OCI-LY7 (cell line): ENCODE data around the gene IFNA21. TPM values are rescaled to one million over a fixed set of nuclear protein-coding genes. Genes with fewer than 3 reads are reported as not detected.

Experiments
- BruUV-seq: library from RNA; stranded (reverse); fragments of 400-500 nt; replicated peaks from 2 replicates; lab custom pipeline; 2021; lab: Mats Ljungman, UMichigan
- CTCF ChIA-PET: fragments of 300-600 bp; sonication (Branson Sonifier 250); formaldehyde crosslinking; loops from one replicate; lab custom pipeline; 2022; ENCODE audit warnings: antibody characterized with exemption; ENCODE audit not compliant: unreplicated experiment; lab: Charles Lee
- POLR2A ChIA-PET: fragments of 300-600 bp; sonication (Branson Sonifier 250); formaldehyde crosslinking; loops from one replicate; lab custom pipeline; 2022; ENCODE audit warnings: antibody characterized with exemption; lab: Charles Lee
- DNase-seq: peaks from one replicate; pipeline ENCODE4 v3.0.0-alpha.2; 2015; ENCODE audit warnings: low spot score
- H2AFZ ChIP-seq: fragments of 200-600 bp; sonication (generic), shearing (Covaris generic); 2 replicates; pipeline ENCODE4 v1.6.1; 2014; ENCODE audit warnings: mild to moderate bottlenecking, antibody characterized with exemption, low read length, moderate library complexity
- H3K27ac ChIP-seq: fragments of 200-600 bp; sonication (generic); 2 replicates; pipeline ENCODE4 v1.5.1; 2014; ENCODE audit warnings: mixed run types, low read depth, mild to moderate bottlenecking, moderate library complexity, low read length, inconsistent platforms; ENCODE audit not compliant: poor library complexity, severe bottlenecking
- H3K36me3 ChIP-seq: fragments of 200-600 bp; sonication (generic); 2 replicates; pipeline ENCODE4 v1.6.1; 2014; ENCODE audit warnings: mild to moderate bottlenecking, antibody characterized with exemption, low read length, moderate library complexity, mixed read lengths; ENCODE audit not compliant: insufficient read depth
- H3K4me1 ChIP-seq: fragments of 200-600 bp; sonication (generic); 2 replicates; pipeline ENCODE4 v1.5.1; 2014; ENCODE audit warnings: mild to moderate bottlenecking, low read length; ENCODE audit not compliant: insufficient read depth, poor library complexity, severe bottlenecking
- H3K4me2 ChIP-seq: fragments of 200-600 bp; sonication (generic); 2 replicates; pipeline ENCODE4 v1.6.1; 2014; ENCODE audit warnings: mild to moderate bottlenecking, low read length
- H3K4me3 ChIP-seq: fragments of 200-600 bp; sonication (generic); 2 replicates; pipeline ENCODE4 v1.5.1; 2014; ENCODE audit warnings: mild to moderate bottlenecking, low read depth, low read length; ENCODE audit not compliant: poor library complexity, severe bottlenecking
- H3K79me2 ChIP-seq: fragments of 200-600 bp; sonication (generic); 2 replicates; pipeline ENCODE4 v1.6.1; 2016; ENCODE audit warnings: low read depth, mild to moderate bottlenecking, low read length, moderate library complexity, mixed read lengths; ENCODE audit not compliant: insufficient read depth
- H3K9me2 ChIP-seq: fragments of 200-600 bp; sonication (generic); 2 replicates; pipeline ENCODE4 v1.6.1; 2016; ENCODE audit warnings: mild to moderate bottlenecking, low read length, mixed read lengths; ENCODE audit not compliant: insufficient read depth
- H3K9me3 ChIP-seq: fragments of 200-600 bp; sonication (generic); 2 replicates; pipeline ENCODE4 v1.6.1; 2014; ENCODE audit warnings: mild to moderate bottlenecking, mixed run types, low read length, mixed read lengths
- H4K20me1 ChIP-seq: fragments of 200-600 bp; sonication (generic); 2 replicates; pipeline ENCODE4 v1.6.1; 2014; ENCODE audit warnings: mild to moderate bottlenecking, antibody characterized with exemption, low read length, moderate library complexity, mixed read lengths; ENCODE audit not compliant: insufficient read depth
- CTCF ChIP-seq: fragments of 200-600 bp; sonication (generic); conservative IDR thresholded peaks from 2 replicates; pipeline ENCODE4 v1.5.1; 2014; ENCODE audit warnings: mild to moderate bottlenecking, antibody characterized with exemption, low read length, moderate library complexity, mixed read lengths
- EZH2phosphoT487 ChIP-seq: fragments of 200-600 bp; sonication (generic); IDR thresholded peaks from 2 replicates; pipeline ENCODE4 v1.6.1; 2018; ENCODE audit warnings: low read depth, borderline replicate concordance, mild to moderate bottlenecking, mixed run types, antibody characterized with exemption, low read length, moderate library complexity, mixed read lengths
- intact Hi-C: fragments of 100-400 bp; cut with micrococcal nuclease; formaldehyde crosslinking; loops from one replicate; pipeline ENCODE4 v1.10.0; 2022; ENCODE audit not compliant: unreplicated experiment
- total RNA-seq, 2 experiments: library from RNA; depleted of rRNA in 1 of 2; stranded (reverse); fragments of >200 nt in 1 of 2; shearing (Covaris generic) in 1 of 2; gene quantifications; 2 replicates each; pipeline ENCODE4 v1.2.3, GENCODE V29; 2014 to 2022

The IFNA21 gene
- total RNA-seq, 2 experiments from 2014 or later = not detected

GRCh38 chr9:21121595-21122251 is 44.7 kb downstream of the IFNA21 start:
- H3K9me3 ChIP-seq = no peaks in the 10 kb centered on the region
- peaks cover 6% of the 10 kb centered on the region; the same call in 1 of the 2 replicates for H3K9me2 ChIP-seq
- no TSS peak for BruUV-seq
- no peak overlapping the region for H3K4me2 ChIP-seq
- no peaks in the 10 kb centered on the region for H3K79me2 ChIP-seq
- ChIA-PET CTCF (no interaction called here), POLR2A (no interaction called here)
- no peaks in the 10 kb centered on the region for H3K36me3 ChIP-seq
- TF ChIP-seq EZH2phosphoT487 (no peak), CTCF (no peak)
- H4K20me1 ChIP-seq = no peaks in the 10 kb centered on the region
- H3K27ac ChIP-seq = no peak overlapping the region
- H3K4me1 ChIP-seq = peaks cover 12% of the 10 kb centered on the region
- no peak for DNase-seq
- intact Hi-C loops = no loop called here
- no peak overlapping the region for H3K4me3 ChIP-seq
- no peak overlapping the region for H2AFZ ChIP-seq

- ChIA-PET CTCF (no interaction called here), POLR2A (no interaction called here)
- peaks cover 12% of the 10 kb centered on the region for H3K4me1 ChIP-seq
- no peak overlapping the region for H3K4me3 ChIP-seq
- H3K9me3 ChIP-seq = no peaks in the 10 kb centered on the region
- H4K20me1 ChIP-seq = no peaks in the 10 kb centered on the region
- intact Hi-C loops = no loop called here
- H2AFZ ChIP-seq = no peak overlapping the region
- BruUV-seq = no TSS peak
- no peak for TF ChIP-seq CTCF
- TF ChIP-seq EZH2phosphoT487 = no peak
- no peaks in the 10 kb centered on the region for H3K36me3 ChIP-seq
- no peaks in the 10 kb centered on the region for H3K79me2 ChIP-seq
- H3K9me2 ChIP-seq = peaks cover 6% of the 10 kb centered on the region; the same call in 1 of the 2 replicates
- no peak overlapping the region for H3K4me2 ChIP-seq
- H3K27ac ChIP-seq = no peak overlapping the region
- no peak for DNase-seq
Observed at GRCh38 chr9:21121079-21121478, 45.4 kb downstream of the IFNA21 start.

- H3K4me3 ChIP-seq = no peak overlapping the region
- H3K27ac ChIP-seq = no peak overlapping the region
- no peaks in the 10 kb centered on the region for H4K20me1 ChIP-seq
- TF ChIP-seq EZH2phosphoT487 (no peak), CTCF (no peak)
- ChIA-PET CTCF (no interaction called here), POLR2A (interaction anchor here (1.2 kb wide), 1 partner anchor 13 kb away, joined by 4 read pairs; no protein-coding TSS in a partner anchor)
- H3K4me2 ChIP-seq = peak overlapping the region; percentile 14
- DNase-seq = peak; percentile 51
- H3K9me3 ChIP-seq = no peaks in the 10 kb centered on the region
- H3K9me2 ChIP-seq = no peaks in the 10 kb centered on the region
- intact Hi-C loops = no loop called here
- peaks cover 12% of the 10 kb centered on the region for H3K4me1 ChIP-seq
- peak overlapping the region; percentile 74 for H2AFZ ChIP-seq
- BruUV-seq = no TSS peak
- H3K36me3 ChIP-seq = no peaks in the 10 kb centered on the region
- no peaks in the 10 kb centered on the region for H3K79me2 ChIP-seq
Observed at GRCh38 chr9:21119093-21119770, 47.2 kb downstream of the IFNA21 start.
